ENCODE results near the gene JAZF1.

Gene JAZF1

DNA sequence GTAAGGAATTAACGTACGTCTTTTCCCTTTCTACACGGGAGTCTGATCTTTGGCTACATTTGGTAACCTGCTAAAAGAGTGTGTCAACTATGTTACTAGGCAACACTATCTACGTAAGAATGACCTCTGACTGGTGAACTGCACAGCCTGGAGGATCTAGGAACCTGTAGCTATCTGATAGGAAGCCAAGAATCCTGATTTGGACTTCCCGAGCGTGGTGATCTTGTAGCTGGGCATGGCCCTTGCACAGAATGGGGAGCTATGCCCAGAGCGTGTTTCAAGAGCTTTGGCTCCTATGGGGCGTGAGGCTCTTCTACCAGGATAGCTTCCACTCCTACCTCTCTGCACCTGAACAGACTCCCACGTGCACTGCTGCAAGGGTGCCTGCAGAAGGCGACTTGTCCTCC, 283.2 kb downstream of the JAZF1 start:
- no peak for TF ChIP-seq TAF1 (IDR thresholded peaks at IDR 0.05; ENCODE audit: borderline replicate concordance, insufficient read depth, low read length)
- TF ChIP-seq SIN3A (IDR thresholded peaks at IDR 0.05; ENCODE audit: borderline replicate concordance, insufficient read depth, low read length), result no peak
- no peak for TF ChIP-seq FOXP2 (optimal IDR thresholded peaks at IDR 0.05; ENCODE audit: borderline replicate concordance, extremely low read depth, extremely low read length, insufficient read depth)
- no peak for TF ChIP-seq POLR2AphosphoS5 (IDR thresholded peaks at IDR 0.05; ENCODE audit: low read depth, low read length)
- TF ChIP-seq, protein P1, sequence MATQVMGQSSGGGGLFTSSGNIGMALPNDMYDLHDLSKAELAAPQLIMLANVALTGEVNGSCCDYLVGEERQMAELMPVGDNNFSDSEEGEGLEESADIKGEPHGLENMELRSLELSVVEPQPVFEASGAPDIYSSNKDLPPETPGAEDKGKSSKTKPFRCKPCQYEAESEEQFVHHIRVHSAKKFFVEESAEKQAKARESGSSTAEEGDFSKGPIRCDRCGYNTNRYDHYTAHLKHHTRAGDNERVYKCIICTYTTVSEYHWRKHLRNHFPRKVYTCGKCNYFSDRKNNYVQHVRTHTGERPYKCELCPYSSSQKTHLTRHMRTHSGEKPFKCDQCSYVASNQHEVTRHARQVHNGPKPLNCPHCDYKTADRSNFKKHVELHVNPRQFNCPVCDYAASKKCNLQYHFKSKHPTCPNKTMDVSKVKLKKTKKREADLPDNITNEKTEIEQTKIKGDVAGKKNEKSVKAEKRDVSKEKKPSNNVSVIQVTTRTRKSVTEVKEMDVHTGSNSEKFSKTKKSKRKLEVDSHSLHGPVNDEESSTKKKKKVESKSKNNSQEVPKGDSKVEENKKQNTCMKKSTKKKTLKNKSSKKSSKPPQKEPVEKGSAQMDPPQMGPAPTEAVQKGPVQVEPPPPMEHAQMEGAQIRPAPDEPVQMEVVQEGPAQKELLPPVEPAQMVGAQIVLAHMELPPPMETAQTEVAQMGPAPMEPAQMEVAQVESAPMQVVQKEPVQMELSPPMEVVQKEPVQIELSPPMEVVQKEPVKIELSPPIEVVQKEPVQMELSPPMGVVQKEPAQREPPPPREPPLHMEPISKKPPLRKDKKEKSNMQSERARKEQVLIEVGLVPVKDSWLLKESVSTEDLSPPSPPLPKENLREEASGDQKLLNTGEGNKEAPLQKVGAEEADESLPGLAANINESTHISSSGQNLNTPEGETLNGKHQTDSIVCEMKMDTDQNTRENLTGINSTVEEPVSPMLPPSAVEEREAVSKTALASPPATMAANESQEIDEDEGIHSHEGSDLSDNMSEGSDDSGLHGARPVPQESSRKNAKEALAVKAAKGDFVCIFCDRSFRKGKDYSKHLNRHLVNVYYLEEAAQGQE (IDR thresholded peaks at IDR 0.05; ENCODE audit: insufficient read depth in 1 of 2, low read depth in 2 of 2, low read length in 2 of 2), result no peak

DNA sequence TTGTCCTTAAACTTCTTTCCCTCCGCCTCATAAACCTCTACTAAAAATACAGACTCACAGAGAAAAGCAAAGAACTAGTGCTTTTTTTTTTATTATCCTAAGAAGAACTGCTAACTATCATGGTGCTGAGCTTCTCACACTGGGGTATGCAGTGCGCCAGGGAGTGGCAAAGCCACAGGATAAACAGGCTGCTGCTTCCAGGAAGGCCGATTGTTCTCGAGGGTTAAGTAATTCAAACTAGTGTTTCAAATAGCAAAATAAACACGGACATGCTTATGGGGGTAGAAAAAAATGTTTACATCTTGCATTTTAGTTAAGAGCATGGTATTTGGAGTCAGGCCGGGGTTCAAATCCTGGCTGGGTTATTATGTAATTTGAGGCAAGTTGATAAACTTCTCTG, 283.6 kb downstream of the JAZF1 start:
- no peak for TF ChIP-seq POLR2AphosphoS5 (IDR thresholded peaks at IDR 0.05; ENCODE audit: low read depth, low read length)

DNA sequence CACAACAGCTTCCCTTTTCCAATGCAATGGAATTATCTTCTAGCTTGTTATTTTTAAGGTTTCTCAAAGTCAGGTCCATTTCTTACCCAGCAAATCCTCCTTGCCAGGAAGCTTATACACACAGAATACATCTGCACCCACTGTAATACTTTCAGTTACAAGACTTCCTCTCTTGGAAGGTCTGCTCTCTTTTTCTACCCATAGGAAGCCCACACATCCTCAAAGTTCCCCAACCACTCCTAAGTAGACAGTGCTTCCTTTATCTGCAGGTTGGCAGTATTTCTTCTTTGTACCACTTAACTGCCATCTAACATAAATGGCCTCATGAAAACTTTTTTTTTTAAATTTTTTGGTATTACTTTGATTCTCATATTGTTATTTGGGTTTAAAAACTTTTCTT, 285.0 kb downstream of the JAZF1 start:
- TF ChIP-seq SIN3A (IDR thresholded peaks at IDR 0.05; ENCODE audit: borderline replicate concordance, insufficient read depth, low read length) (no peak), FOXP2 (optimal IDR thresholded peaks at IDR 0.05; ENCODE audit: borderline replicate concordance, extremely low read depth, extremely low read length, insufficient read depth) (no peak), TAF1 (IDR thresholded peaks at IDR 0.05; ENCODE audit: borderline replicate concordance, insufficient read depth, low read length) (no peak), POLR2AphosphoS5 (IDR thresholded peaks at IDR 0.05; ENCODE audit: low read depth, low read length) (no peak)
- TF ChIP-seq, protein P1 (IDR thresholded peaks at IDR 0.05; ENCODE audit: insufficient read depth in 1 of 2, low read depth in 2 of 2, low read length in 2 of 2), result no peak

DNA sequence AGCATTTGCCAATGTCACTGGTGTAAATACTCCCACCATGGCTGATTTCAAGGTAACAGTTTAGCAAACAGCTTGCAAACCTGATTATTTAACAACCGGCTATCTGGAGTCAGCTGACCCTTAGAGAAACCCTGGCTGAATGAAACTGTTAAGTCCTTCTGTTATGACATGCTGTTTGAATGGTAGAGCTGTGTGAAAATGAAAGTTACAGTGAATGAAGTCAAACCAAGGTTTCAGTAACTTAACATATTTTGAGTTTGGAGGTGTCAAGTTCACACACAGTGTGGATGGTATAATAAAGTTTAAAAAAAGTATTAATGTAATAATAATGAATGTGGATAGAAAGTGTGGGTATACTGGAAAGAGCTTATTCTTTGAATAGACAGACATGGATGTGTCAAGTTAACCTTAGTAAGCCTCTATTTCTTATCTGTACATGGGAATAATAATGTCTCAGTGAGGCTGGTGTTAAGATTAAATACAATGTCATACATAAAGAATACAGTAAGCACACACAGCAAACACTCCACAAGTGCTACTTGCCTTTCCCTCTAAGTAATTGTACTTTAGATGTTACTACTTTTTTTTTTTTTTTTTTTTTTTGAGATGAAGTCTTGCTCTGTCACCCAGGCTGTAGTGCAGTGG, 290.3 kb downstream of the JAZF1 start:
- TF ChIP-seq SIN3A (IDR thresholded peaks at IDR 0.05; ENCODE audit: borderline replicate concordance, insufficient read depth, low read length) (no peak), POLR2AphosphoS5 (IDR thresholded peaks at IDR 0.05; ENCODE audit: low read depth, low read length) (no peak), FOXP2 (optimal IDR thresholded peaks at IDR 0.05; ENCODE audit: borderline replicate concordance, extremely low read depth, extremely low read length, insufficient read depth) (no peak), TAF1 (IDR thresholded peaks at IDR 0.05; ENCODE audit: borderline replicate concordance, insufficient read depth, low read length) (no peak)
- TF ChIP-seq, protein P1 (IDR thresholded peaks at IDR 0.05; ENCODE audit: insufficient read depth in 1 of 2, low read depth in 2 of 2, low read length in 2 of 2), result no peak

DNA sequence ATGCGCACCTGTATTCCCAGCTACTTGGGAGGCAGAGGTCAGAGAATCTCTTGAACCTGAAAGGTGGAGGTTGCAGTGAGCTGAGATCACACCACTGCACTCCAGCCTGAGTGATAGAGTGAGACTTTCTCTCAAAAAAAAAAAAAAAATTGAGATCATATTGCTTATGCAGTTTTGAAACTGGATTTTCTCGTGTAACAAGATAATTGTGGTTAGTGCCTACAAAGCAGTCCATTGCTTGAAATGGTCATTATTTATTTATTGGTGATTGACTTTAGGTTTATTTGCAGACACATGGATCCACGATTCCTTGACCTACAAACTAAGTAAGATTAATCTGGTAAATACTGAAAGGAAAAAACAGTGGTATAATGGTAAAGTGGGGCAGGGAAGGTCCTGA, 290.8 kb downstream of the JAZF1 start:
- TF ChIP-seq TAF1 (IDR thresholded peaks at IDR 0.05; ENCODE audit: borderline replicate concordance, insufficient read depth, low read length) (no peak), SIN3A (IDR thresholded peaks at IDR 0.05; ENCODE audit: borderline replicate concordance, insufficient read depth, low read length) (no peak), POLR2AphosphoS5 (IDR thresholded peaks at IDR 0.05; ENCODE audit: low read depth, low read length) (no peak), FOXP2 (optimal IDR thresholded peaks at IDR 0.05; ENCODE audit: borderline replicate concordance, extremely low read depth, extremely low read length, insufficient read depth) (no peak)
- TF ChIP-seq, protein P1 (IDR thresholded peaks at IDR 0.05; ENCODE audit: insufficient read depth in 1 of 2, low read depth in 2 of 2, low read length in 2 of 2), result no peak
